Small intestine (tissue), 7 donors: ENCODE measurements around the gene IL15. TPM values are rescaled to one million over a fixed set of nuclear protein-coding genes. Genes with fewer than 3 reads are reported as not detected.

Source experiments
- DNase-seq, 2 donors: peaks; one replicate each; pipeline versions ENCODE4 v3.0.0 to v3.0.0-alpha.2; 2013
- FAIRE-seq: peaks from 2 replicates; lab custom pipeline; 2012; peaks lifted over from hg19 to GRCh38; lab: Jason Lieb, UNC
- H3K27ac ChIP-seq, 3 donors: one replicate each; pipeline ENCODE4 v1.5.1; 2013; ENCODE audit warnings: low read length in 2 of 3, mild to moderate bottlenecking in 2 of 3, control low read depth in 1 of 3, inconsistent platforms in 1 of 3, low read depth in 1 of 3, moderate library complexity in 1 of 3
- H3K27me3 ChIP-seq, 3 donors: one replicate each; pipeline ENCODE4 v1.6.1; 2013; ENCODE audit warnings: low read length in 3 of 3, inconsistent platforms in 1 of 3; ENCODE audit not compliant: control insufficient read depth in 3 of 3, insufficient read depth in 3 of 3
- H3K36me3 ChIP-seq, 3 donors: one replicate each; pipeline ENCODE4 v1.6.1; 2013; ENCODE audit warnings: low read length in 3 of 3, inconsistent platforms in 1 of 3, low read depth in 1 of 3, mild to moderate bottlenecking in 1 of 3, moderate library complexity in 1 of 3; ENCODE audit not compliant: control insufficient read depth in 3 of 3, insufficient read depth in 2 of 3
- H3K4me1 ChIP-seq, 3 donors: one replicate each; pipeline ENCODE4 v1.6.1; 2013; ENCODE audit warnings: low read length in 2 of 3, inconsistent platforms in 1 of 3, low read depth in 1 of 3, mild to moderate bottlenecking in 1 of 3, moderate library complexity in 1 of 3; ENCODE audit not compliant: control insufficient read depth in 3 of 3, insufficient read depth in 2 of 3
- H3K4me3 ChIP-seq, 3 donors: one replicate each; pipeline ENCODE4 v1.5.1; 2013; ENCODE audit warnings: low read length in 3 of 3, control low read depth in 1 of 3, inconsistent platforms in 1 of 3, low read depth in 1 of 3, mild to moderate bottlenecking in 1 of 3, moderate library complexity in 1 of 3
- H3K9me3 ChIP-seq, 2 donors: one replicate each; pipeline ENCODE4 v1.6.1; 2013; ENCODE audit warnings: low read depth in 1 of 2, low read length in 1 of 2; ENCODE audit not compliant: control insufficient read depth in 2 of 2, insufficient read depth in 1 of 2
- WGBS, 3 donors: extraction: QIAGEN DNeasy Blood & Tissue Kit; methylation state at CpG; one replicate each; pipeline ENCODE4 v1.1.7; 2013; 5-methylcytosine and 5-hydroxymethylcytosine counted together
- polyA plus RNA-seq, 4 donors: library from polyadenylated mRNA; stranded (reverse) in 3 of 4; unstranded in 1 of 4; fragments of 200-250 nt in 3 of 4; fragments of 120-200 nt in 1 of 4; gene quantifications; one replicate each; pipeline versions ENCODE4 v1.2.1 to v1.2.3, GENCODE V29; 2013
- donor health status: healthy with polysubstance abuse.
- donor health status: control.
- donor health status: control.
- donor health status: Bipolar disorder and iron deficiency.
- donor health status: healthy.

The IL15 gene
- polyA plus RNA-seq, 4 donors, result 4.1 to 16.3 (median 8.9) TPM

- FAIRE-seq (no peak), DNase-seq (no peak)
- Histone ChIP-seq H3K4me1 (peaks cover 0 to 2% (median 0%) of the 10 kb centered on the region in 3 donors), H3K36me3 (no peaks in the 10 kb centered on the region), H3K27me3 (peaks cover 0 to 5% (median 0%) of the 10 kb centered on the region in 3 donors), H3K27ac (no peak overlapping the region), H3K4me3 (no peak overlapping the region), H3K9me3 (no peaks in the 10 kb centered on the region)
- 77 to 94% (median 80%) methylated on average over 2 of the region's 2 CpGs for WGBS, 3 donors
Measured at GRCh38 chr4:141638230-141638629, 1.8 kb downstream of the IL15 start.

GRCh38 chr4:141640696-141641095 is 4.3 kb downstream of the IL15 start:
- no peak overlapping the region for H3K4me3 ChIP-seq
- H3K36me3 ChIP-seq, result no peaks in the 10 kb centered on the region
- peaks cover 0 to 2% (median 2%) of the 10 kb centered on the region in 3 donors for H3K4me1 ChIP-seq
- H3K27ac ChIP-seq, result no peak overlapping the region
- FAIRE-seq, result no peak
- DNase-seq, result no peak
- no peaks in the 10 kb centered on the region for H3K9me3 ChIP-seq
- WGBS, 3 donors, result 68 to 92% (median 87%) methylated on average over 3 of the region's 3 CpGs
- no peaks in the 10 kb centered on the region for H3K27me3 ChIP-seq

GRCh38 chr4:141642063-141642462 is 5.7 kb downstream of the IL15 start:
- WGBS, 3 donors, result 92 to 95% (median 94%) methylated on average over 3 of the region's 3 CpGs
- no peak overlapping the region for H3K27ac ChIP-seq
- FAIRE-seq, result no peak

GRCh38 chr4:141642711-141643110 is 6.3 kb downstream of the IL15 start:
- no peak for FAIRE-seq
- Histone ChIP-seq H3K27me3 (no peaks in the 10 kb centered on the region), H3K4me3 (no peak overlapping the region), H3K27ac (no peak overlapping the region), H3K9me3 (no peaks in the 10 kb centered on the region), H3K36me3 (no peaks in the 10 kb centered on the region), H3K4me1 (peaks cover 0 to 3% (median 2%) of the 10 kb centered on the region in 3 donors)
- DNase-seq, result no peak

More at GRCh38 chr4:141642063-141642462, 5.7 kb downstream of the IL15 start:
- Histone ChIP-seq H3K36me3 (no peaks in the 10 kb centered on the region), H3K4me1 (peaks cover 0 to 2% (median 2%) of the 10 kb centered on the region in 3 donors), H3K4me3 (no peak overlapping the region), H3K27me3 (no peaks in the 10 kb centered on the region), H3K9me3 (no peaks in the 10 kb centered on the region)
- DNase-seq, result no peak

GRCh38 chr4:141643557-141643956 is 7.2 kb downstream of the IL15 start:
- 12 to 39% (median 39%) methylated on average over 1 of the region's 1 CpG for WGBS, 3 donors
- DNase-seq (peak in 1 of 2 donors; percentile 40), FAIRE-seq (no peak)
- Histone ChIP-seq H3K27me3 (no peaks in the 10 kb centered on the region), H3K4me3 (no peak overlapping the region), H3K4me1 (peaks cover 0 to 5% (median 2%) of the 10 kb centered on the region in 3 donors), H3K9me3 (no peaks in the 10 kb centered on the region), H3K36me3 (no peaks in the 10 kb centered on the region), H3K27ac (peak overlapping the region in 2 of 3 donors; percentile 30 to 66)

GRCh38 chr4:141645611-141646340 is 9.4 kb downstream of the IL15 start:
- DNase-seq (no peak), FAIRE-seq (no peak)
- H3K27me3 ChIP-seq, result no peaks in the 10 kb centered on the region
- WGBS, 3 donors, result 76 to 90% (median 86%) methylated on average over 3 of the region's 3 CpGs
- H3K4me3 ChIP-seq, result no peak overlapping the region
- H3K4me1 ChIP-seq, result peaks cover 0 to 5% (median 2%) of the 10 kb centered on the region in 3 donors
- H3K9me3 ChIP-seq, result no peaks in the 10 kb centered on the region
- no peaks in the 10 kb centered on the region for H3K36me3 ChIP-seq
- H3K27ac ChIP-seq, result no peak overlapping the region

- Histone ChIP-seq H3K4me1 (peaks cover 0 to 5% (median 2%) of the 10 kb centered on the region in 3 donors), H3K27me3 (no peaks in the 10 kb centered on the region), H3K4me3 (no peak overlapping the region), H3K9me3 (no peaks in the 10 kb centered on the region), H3K27ac (no peak overlapping the region), H3K36me3 (no peaks in the 10 kb centered on the region)
- WGBS, 3 donors, result 66 to 88% (median 84%) methylated on average over 3 of the region's 3 CpGs
- DNase-seq (no peak), FAIRE-seq (no peak)
Measured at GRCh38 chr4:141646969-141647368, 10.6 kb downstream of the IL15 start.

GRCh38 chr4:141647966-141648365 is 11.6 kb downstream of the IL15 start:
- Histone ChIP-seq H3K36me3 (no peaks in the 10 kb centered on the region), H3K4me1 (peaks cover 0 to 9% (median 2%) of the 10 kb centered on the region in 3 donors), H3K9me3 (no peaks in the 10 kb centered on the region), H3K27ac (no peak overlapping the region), H3K4me3 (no peak overlapping the region), H3K27me3 (no peaks in the 10 kb centered on the region)
- FAIRE-seq, result no peak
- DNase-seq, result no peak
- 48 to 68% (median 63%) methylated on average over 1 of the region's 1 CpG for WGBS, 3 donors
